ENCODE measurements around the gene ZBTB4.
"Not testable (repeated sequence)": the region's sequence is repeated elsewhere in the genome, so short reads cannot be mapped to it uniquely, and the experiment has no call there.

ZBTB4 gene

GRCh38 chr17:7493941-7494340 lies 14.5 kb upstream of the ZBTB4 start:
- no peak for DNase-seq

- DNase-seq = no peak
These were observed 12.2 kb upstream of the ZBTB4 start for GRCh38 chr17:7491583-7491982.

- no peak for DNase-seq
These were observed 10.7 kb upstream of the ZBTB4 start for GRCh38 chr17:7490144-7490543.

- DNase-seq = no peak
These were observed 6.8 kb upstream of the ZBTB4 start for GRCh38 chr17:7486181-7486580.

GRCh38 chr17:7484919-7485377 lies 5.5 kb upstream of the ZBTB4 start:
- DNase-seq = no peak

GRCh38 chr17:7484067-7484918 lies 4.9 kb upstream of the ZBTB4 start, which contains the start of gene POLR2A:
TSS of gene POLR2A (plus strand) at chr17:7484366.
- DNase-seq = peak; percentile 97

- peak; percentile 96 for DNase-seq
These were observed 4.0 kb upstream of the ZBTB4 start for GRCh38 chr17:7483255-7484066.

GRCh38 chr17:7482742-7483088 lies 3.3 kb upstream of the ZBTB4 start:
- DNase-seq = not testable (repeated sequence)

GRCh38 chr17:7481842-7482741 lies 2.7 kb upstream of the ZBTB4 start:
- not testable (repeated sequence) for DNase-seq

- not testable (repeated sequence) for DNase-seq
These were observed 1.8 kb upstream of the ZBTB4 start, which contains the start of gene SLC35G6 for GRCh38 chr17:7481275-7481674. TSS of gene SLC35G6 (plus strand) at chr17:7481446. CDS start at chr17:7481517, 71 bp downstream.

- no peak for DNase-seq
These were observed 606 bp upstream of the ZBTB4 start for GRCh38 chr17:7480089-7480384.

- DNase-seq = no peak
These were observed 887 bp downstream of the ZBTB4 start for GRCh38 chr17:7478276-7479212.

- DNase-seq = no peak
These were observed 1.8 kb downstream of the ZBTB4 start for GRCh38 chr17:7477392-7478275.

GRCh38 chr17:7476951-7477350 lies 2.5 kb downstream of the ZBTB4 start:
- DNase-seq = no peak

GRCh38 chr17:7476494-7476893 lies 2.9 kb downstream of the ZBTB4 start:
- no peak for DNase-seq

- no peak for DNase-seq
These were observed 3.5 kb downstream of the ZBTB4 start for GRCh38 chr17:7475764-7476422.

- not testable (repeated sequence) for DNase-seq
These were observed 4.7 kb downstream of the ZBTB4 start for GRCh38 chr17:7474767-7475166.

GRCh38 chr17:7471729-7472128 lies 7.7 kb downstream of the ZBTB4 start:
- no peak for DNase-seq

GRCh38 chr17:7470457-7470973 lies 8.9 kb downstream of the ZBTB4 start:
- not testable (repeated sequence) for DNase-seq

- DNase-seq = not testable (repeated sequence)
These were observed 9.6 kb downstream of the ZBTB4 start for GRCh38 chr17:7469843-7470242.

Measured in SHP77 treated with DMSO at 0.1 percent for 48 hours (cell line).